Measurements from ENCODE around the gene DEDD2.

GRCh38 chr19:42216653-42217519 is 591 bp downstream of the DEDD2 start:
- no peak for TF ChIP-seq EZH2 (IDR thresholded peaks at IDR 0.05; ENCODE audit: low read depth)
- TF ChIP-seq CTCF (conservative IDR thresholded peaks at IDR 0.05), result no peak
